Upper lobe of left lung (tissue), 6 donors: ENCODE measurements around the gene SYT9. TPM values are rescaled to one million over a fixed set of nuclear protein-coding genes. Genes with fewer than 3 reads are reported as not detected.

Experiments used
- ATAC-seq, 2 donors: fragments of 200-7000 bp; cut with Tn5 transposase; one replicate each; pipeline ENCODE4 v1.9.1; 2022; ENCODE audit warnings: mild to moderate bottlenecking in 2 of 2, moderate library complexity in 2 of 2; ENCODE audit not compliant: low FRiP score in 2 of 2
- DNase-seq, 2 donors: peaks; one replicate each; pipeline ENCODE4 v3.0.0-alpha.2; 2019 to 2020
- H3K27ac ChIP-seq, 4 donors: fragments of 200-600 bp; sonication (generic); one replicate each; pipeline ENCODE4 v1.5.1; 2016 to 2019
- H3K27me3 ChIP-seq, 4 donors: fragments of 200-600 bp; sonication (generic); one replicate each; pipeline ENCODE4 v1.5.1; 2017 to 2019
- H3K36me3 ChIP-seq, 4 donors: fragments of 200-600 bp; sonication (generic); one replicate each; pipeline ENCODE4 v1.5.1; 2016 to 2019
- H3K4me1 ChIP-seq, 4 donors: fragments of 200-600 bp; sonication (generic); one replicate each; pipeline ENCODE4 v1.5.1; 2018 to 2019
- H3K4me3 ChIP-seq, 4 donors: fragments of 200-600 bp; sonication (generic); one replicate each; pipeline ENCODE4 v1.5.1; 2017 to 2019; ENCODE audit warnings: mild to moderate bottlenecking in 2 of 4, moderate library complexity in 1 of 4
- H3K9me3 ChIP-seq, 4 donors: fragments of 200-600 bp; sonication (generic); one replicate each; pipeline ENCODE4 v1.5.1; 2018 to 2019
- EP300 ChIP-seq, 4 donors: sonication (generic); formaldehyde crosslinking; IDR thresholded peaks; one replicate each; pipeline ENCODE4 v1.5.1; 2017; ENCODE audit warnings: antibody characterized with exemption in 4 of 4, control low read depth in 2 of 4
- POLR2A ChIP-seq, 4 donors: fragments of 450-650 bp; IDR thresholded peaks; one replicate each; pipeline ENCODE4 v1.5.1; 2016 to 2017; ENCODE audit warnings: antibody characterized with exemption in 4 of 4, mild to moderate bottlenecking in 2 of 4
- POLR2AphosphoS5 ChIP-seq, 2 donors: sonication (generic); formaldehyde crosslinking; IDR thresholded peaks; one replicate each; pipeline ENCODE4 v1.5.1; 2017; ENCODE audit warnings: antibody characterized with exemption in 2 of 2
- WGBS, 2 donors: methylation state at CpG; one replicate each; pipeline ENCODE4 v1.1.5; 2017 to 2018; 5-methylcytosine and 5-hydroxymethylcytosine counted together
- total RNA-seq, 6 donors: library from RNA; depleted of rRNA in 4 of 6; stranded (reverse); fragments of >200 nt in 4 of 6; gene quantifications; one replicate each; pipeline versions ENCODE4 v1.1.0 to v1.2.1, GENCODE V29; 2016 to 2021
- TF ChIP-seq, protein P1 (sequence below), 6 experiments: fragments of 450-650 bp in 4 of 6; fragments of 200-600 bp in 2 of 6; sonication (generic) in 2 of 6; IDR thresholded peaks; one replicate each; pipeline ENCODE4 v1.5.1; 2016 to 2019; ENCODE audit warnings: antibody characterized with exemption in 6 of 6
- donor health status: DM: no; HTN: no; CAD: no; lungs with moderate emphysema.
- donor health status: DM: no; HTN: yes; CAD: no; lungs with severe emphysema.

Gene SYT9
- total RNA-seq, 6 donors from 2014 or later = 0.27 to 0.30 TPM; not detected in 4

DNA sequence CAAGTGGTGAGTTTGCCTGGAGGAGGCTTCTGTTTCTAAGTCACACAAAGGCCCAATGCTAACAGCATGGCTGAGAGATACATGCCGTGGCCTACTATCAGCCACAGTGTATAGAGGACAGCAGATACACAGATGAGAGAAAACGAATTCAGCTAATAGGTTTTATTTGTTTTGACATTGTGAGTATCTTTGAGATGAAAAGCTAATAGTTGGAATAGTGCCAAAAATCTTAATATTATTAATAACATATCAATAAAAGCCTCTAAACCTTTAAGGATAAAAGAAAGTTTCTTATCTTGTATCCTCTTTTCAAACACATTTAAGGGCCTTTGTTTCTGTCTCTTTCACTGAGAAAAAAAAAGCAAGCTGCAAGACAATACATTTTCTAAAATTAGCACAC is 203.2 kb downstream of the SYT9 start:
- WGBS, 2 donors = 57 to 63% methylated on average over 2 of the region's 2 CpGs
- H3K27ac ChIP-seq = no peak overlapping the region
- no peaks in the 10 kb centered on the region for H3K9me3 ChIP-seq
- no peak for ATAC-seq
- DNase-seq = no peak
- H3K36me3 ChIP-seq = no peaks in the 10 kb centered on the region
- no peak overlapping the region for H3K4me3 ChIP-seq
- TF ChIP-seq POLR2AphosphoS5 (IDR thresholded peaks at IDR 0.05) (no peak), POLR2A (IDR thresholded peaks at IDR 0.05) (no peak), EP300 (IDR thresholded peaks at IDR 0.05) (no peak)
- TF ChIP-seq, protein P1, sequence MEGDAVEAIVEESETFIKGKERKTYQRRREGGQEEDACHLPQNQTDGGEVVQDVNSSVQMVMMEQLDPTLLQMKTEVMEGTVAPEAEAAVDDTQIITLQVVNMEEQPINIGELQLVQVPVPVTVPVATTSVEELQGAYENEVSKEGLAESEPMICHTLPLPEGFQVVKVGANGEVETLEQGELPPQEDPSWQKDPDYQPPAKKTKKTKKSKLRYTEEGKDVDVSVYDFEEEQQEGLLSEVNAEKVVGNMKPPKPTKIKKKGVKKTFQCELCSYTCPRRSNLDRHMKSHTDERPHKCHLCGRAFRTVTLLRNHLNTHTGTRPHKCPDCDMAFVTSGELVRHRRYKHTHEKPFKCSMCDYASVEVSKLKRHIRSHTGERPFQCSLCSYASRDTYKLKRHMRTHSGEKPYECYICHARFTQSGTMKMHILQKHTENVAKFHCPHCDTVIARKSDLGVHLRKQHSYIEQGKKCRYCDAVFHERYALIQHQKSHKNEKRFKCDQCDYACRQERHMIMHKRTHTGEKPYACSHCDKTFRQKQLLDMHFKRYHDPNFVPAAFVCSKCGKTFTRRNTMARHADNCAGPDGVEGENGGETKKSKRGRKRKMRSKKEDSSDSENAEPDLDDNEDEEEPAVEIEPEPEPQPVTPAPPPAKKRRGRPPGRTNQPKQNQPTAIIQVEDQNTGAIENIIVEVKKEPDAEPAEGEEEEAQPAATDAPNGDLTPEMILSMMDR (IDR thresholded peaks at IDR 0.05) = no peak
- H3K4me1 ChIP-seq = peaks cover 0 to 5% (median 0%) of the 10 kb centered on the region in 4 donors
- H3K27me3 ChIP-seq = no peaks in the 10 kb centered on the region

DNA sequence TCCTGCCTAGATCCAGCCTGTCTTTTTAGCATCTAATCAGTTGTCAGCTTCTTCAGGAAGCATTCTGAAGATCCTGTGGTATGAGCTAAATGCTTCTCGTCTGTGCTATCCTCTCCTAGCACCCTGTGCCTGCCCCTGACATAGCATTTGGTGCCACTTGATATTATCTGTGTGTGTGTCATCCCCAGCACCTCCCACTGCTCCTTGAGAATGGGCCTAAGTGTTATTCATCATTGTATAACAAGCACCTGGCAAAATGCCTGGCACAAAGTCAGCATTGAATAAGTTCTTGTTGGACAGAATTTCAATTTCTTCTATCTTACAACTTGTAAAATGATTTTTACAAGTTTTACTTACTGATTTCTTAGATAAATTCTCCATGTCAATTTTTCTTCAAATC is 205.5 kb downstream of the SYT9 start:
- H3K4me1 ChIP-seq = peaks cover 0 to 5% (median 0%) of the 10 kb centered on the region in 4 donors
- no peak for DNase-seq
- H3K36me3 ChIP-seq = no peaks in the 10 kb centered on the region
- TF ChIP-seq POLR2A (IDR thresholded peaks at IDR 0.05) = no peak
- no peaks in the 10 kb centered on the region for H3K27me3 ChIP-seq
- H3K4me3 ChIP-seq = no peak overlapping the region
- 45 to 63% methylated on average over 1 of the region's 1 CpG for WGBS, 2 donors
- H3K9me3 ChIP-seq = no peaks in the 10 kb centered on the region
- no peak overlapping the region for H3K27ac ChIP-seq
- ATAC-seq = no peak

DNA sequence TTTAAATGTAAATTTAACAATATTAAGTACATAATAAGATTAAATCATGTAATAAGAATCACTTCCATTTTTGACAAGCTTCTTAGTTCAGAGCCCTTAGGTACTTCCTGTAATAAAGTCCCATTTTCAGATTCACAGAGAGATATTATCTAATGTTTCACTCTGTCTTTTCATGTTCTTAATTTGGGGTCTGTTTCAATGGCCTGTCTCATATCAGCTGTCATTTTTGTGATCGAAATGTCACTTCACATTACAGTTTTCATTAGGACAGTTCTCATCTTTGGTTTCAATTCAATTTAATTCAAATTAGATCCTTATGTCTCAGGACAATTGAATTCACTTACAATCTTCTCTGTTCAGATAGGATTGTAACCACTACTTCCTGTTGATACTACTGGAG is 211.0 kb downstream of the SYT9 start:
- Histone ChIP-seq H3K4me1 (no peaks in the 10 kb centered on the region), H3K9me3 (no peaks in the 10 kb centered on the region), H3K27ac (no peak overlapping the region), H3K27me3 (no peaks in the 10 kb centered on the region), H3K4me3 (no peak overlapping the region), H3K36me3 (no peaks in the 10 kb centered on the region)
- DNase-seq (no peak), ATAC-seq (no peak)
- WGBS, 2 donors = 85 to 88% methylated on average over 1 of the region's 1 CpG
- TF ChIP-seq EP300 (IDR thresholded peaks at IDR 0.05) (no peak), POLR2A (IDR thresholded peaks at IDR 0.05) (no peak), POLR2AphosphoS5 (IDR thresholded peaks at IDR 0.05) (no peak)
- TF ChIP-seq, protein P1 (IDR thresholded peaks at IDR 0.05) = no peak

DNA sequence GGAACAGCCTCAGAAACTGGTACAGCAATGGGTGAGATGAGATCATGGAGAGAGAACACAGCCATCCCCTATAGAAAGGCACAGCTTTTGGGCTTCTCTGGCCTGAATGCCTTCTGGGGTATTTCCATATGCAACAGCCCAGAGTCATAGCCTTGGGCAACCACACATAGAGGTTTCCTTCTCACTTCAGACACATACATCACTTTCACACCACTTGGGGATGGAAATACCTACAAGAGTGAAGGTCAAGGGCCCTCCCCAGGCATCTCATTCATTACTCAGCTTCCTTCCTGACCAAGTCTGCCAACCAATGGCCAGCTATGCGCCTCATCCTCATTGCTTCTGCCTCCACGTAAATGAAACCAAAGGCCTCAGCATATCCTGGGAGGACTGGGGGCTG is 215.9 kb downstream of the SYT9 start:
- no peaks in the 10 kb centered on the region for H3K9me3 ChIP-seq
- ATAC-seq = no peak
- TF ChIP-seq POLR2A (IDR thresholded peaks at IDR 0.05) = no peak
- TF ChIP-seq, protein P1 (IDR thresholded peaks at IDR 0.05) = no peak
- TF ChIP-seq EP300 (IDR thresholded peaks at IDR 0.05) = no peak
- H3K27ac ChIP-seq = no peak overlapping the region
- no peaks in the 10 kb centered on the region for H3K27me3 ChIP-seq
- H3K4me3 ChIP-seq = no peak overlapping the region
- 68 to 87% methylated on average over 2 of the region's 2 CpGs for WGBS, 2 donors
- no peaks in the 10 kb centered on the region for H3K36me3 ChIP-seq
- no peaks in the 10 kb centered on the region for H3K4me1 ChIP-seq
- no peak for DNase-seq

DNA sequence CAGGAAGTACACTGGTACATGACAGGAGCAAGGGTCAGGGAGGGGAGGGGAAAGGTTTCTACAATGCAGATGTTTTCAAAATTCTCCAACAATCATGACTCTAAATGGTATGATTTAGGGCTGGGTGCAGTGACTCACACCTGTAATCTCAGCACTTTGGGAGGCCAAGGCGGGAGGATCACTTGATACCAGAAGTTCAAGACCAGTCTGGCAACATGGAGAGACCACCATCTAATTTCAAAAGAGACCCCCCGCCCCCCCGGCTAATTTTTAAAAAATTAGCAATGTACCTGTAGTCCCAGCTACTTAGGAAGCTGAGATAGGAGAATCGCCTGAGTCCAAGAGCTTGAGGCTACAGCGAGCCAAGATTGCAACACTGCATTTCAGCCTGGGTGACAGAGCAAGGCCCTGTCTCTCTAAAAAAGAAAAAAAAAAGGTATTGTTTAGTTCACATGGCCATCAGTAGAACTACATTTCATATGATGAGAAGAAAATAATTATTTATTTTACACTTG is 217.7 kb downstream of the SYT9 start:
- no peak overlapping the region for H3K4me3 ChIP-seq
- no peaks in the 10 kb centered on the region for H3K36me3 ChIP-seq
- 78 to 85% methylated on average over 5 of the region's 5 CpGs for WGBS, 2 donors
- ATAC-seq (no peak), DNase-seq (no peak)
- H3K4me1 ChIP-seq = no peaks in the 10 kb centered on the region
- TF ChIP-seq POLR2A (IDR thresholded peaks at IDR 0.05) (no peak), EP300 (IDR thresholded peaks at IDR 0.05) (no peak), POLR2AphosphoS5 (IDR thresholded peaks at IDR 0.05) (no peak)
- TF ChIP-seq, protein P1 (IDR thresholded peaks at IDR 0.05) = no peak
- no peaks in the 10 kb centered on the region for H3K9me3 ChIP-seq
- no peaks in the 10 kb centered on the region for H3K27me3 ChIP-seq
- no peak overlapping the region for H3K27ac ChIP-seq
